Osteoblast (primary cell): ENCODE measurements around the gene ZNF331. TPM values are rescaled to one million over a fixed set of nuclear protein-coding genes. Genes with fewer than 3 reads are reported as not detected.

Experiments used
- DNase-seq: peaks from one replicate; pipeline ENCODE4 v3.0.0; 2011; ENCODE audit warnings: low spot score, mixed read lengths; ENCODE audit not compliant: insufficient read length; ENCODE audit errors: missing footprints
- H2AFZ ChIP-seq: 2 replicates; pipeline ENCODE4 v1.6.0; 2011; ENCODE audit warnings: mild to moderate bottlenecking, low read length
- H3K27ac ChIP-seq: 2 replicates; pipeline ENCODE4 v1.5.1; 2011; ENCODE audit warnings: mild to moderate bottlenecking, low read depth, low read length, moderate library complexity
- H3K27me3 ChIP-seq: 2 replicates; pipeline ENCODE4 v1.6.0; 2012; ENCODE audit warnings: mild to moderate bottlenecking, control low read depth, inconsistent platforms, low read length, moderate library complexity; ENCODE audit not compliant: insufficient read depth
- H3K36me3 ChIP-seq: 2 replicates; pipeline ENCODE4 v1.5.1; 2011; ENCODE audit warnings: mild to moderate bottlenecking, low read length, control low read depth, moderate library complexity; ENCODE audit not compliant: insufficient read depth
- H3K4me1 ChIP-seq: 2 replicates; pipeline ENCODE4 v1.5.1; 2011; ENCODE audit warnings: mild to moderate bottlenecking, low read length, control low read depth, moderate library complexity; ENCODE audit not compliant: insufficient read depth
- H3K4me2 ChIP-seq: 2 replicates; pipeline ENCODE4 v1.6.0; 2011; ENCODE audit warnings: mild to moderate bottlenecking, low read length; ENCODE audit not compliant: insufficient read depth
- H3K4me3 ChIP-seq: fragments of 200-600 bp; sonication (generic); 3 replicates; pipeline ENCODE4 v1.5.1; 2012; ENCODE audit warnings: mild to moderate bottlenecking, low read length, inconsistent platforms; ENCODE audit not compliant: insufficient read depth
- H3K79me2 ChIP-seq: 2 replicates; pipeline ENCODE4 v1.6.0; 2012; ENCODE audit warnings: mild to moderate bottlenecking, low read length, control low read depth, inconsistent platforms; ENCODE audit not compliant: insufficient read depth
- H3K9me3 ChIP-seq: 2 replicates; pipeline ENCODE4 v1.5.1; 2011; ENCODE audit warnings: low read depth, low read length, control low read depth
- H4K20me1 ChIP-seq: 2 replicates; pipeline ENCODE4 v1.6.0; 2012; ENCODE audit warnings: mild to moderate bottlenecking, low read length, control low read depth; ENCODE audit not compliant: insufficient read depth
- total RNA-seq: library from RNA; depleted of rRNA; stranded (reverse); fragments of >200 nt; gene quantifications from 2 replicates; pipeline ENCODE4 v1.2.3, GENCODE V29; 2012
- TF ChIP-seq, protein P1 (sequence below): IDR thresholded peaks from 2 replicates; pipeline ENCODE4 v1.5.1; 2011; ENCODE audit warnings: mild to moderate bottlenecking, low read depth, low read length, moderate library complexity; ENCODE audit errors: extremely low read depth

ZNF331 gene
- total RNA-seq, 1 donor = 16.6 TPM

DNA sequence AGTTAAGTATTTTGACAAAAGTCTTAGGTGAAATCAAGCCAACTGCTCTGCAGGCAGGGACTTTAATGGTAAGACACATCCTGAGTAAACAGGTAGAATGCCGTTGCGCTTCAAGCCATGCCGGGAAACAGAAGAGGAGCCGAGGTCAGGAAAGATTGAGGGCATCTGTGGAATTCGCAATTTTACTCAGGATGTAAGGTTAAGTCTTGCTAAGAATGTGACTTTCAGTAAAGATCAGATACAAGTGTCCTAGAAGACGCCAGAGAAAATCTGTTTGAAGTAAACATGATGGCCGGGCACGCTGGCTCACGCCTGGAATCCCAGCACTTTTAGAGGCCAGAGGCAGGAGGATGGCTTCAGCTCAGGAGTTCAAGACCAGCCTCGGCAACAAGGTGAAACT is 60.4 kb downstream of the ZNF331 start:
- TF ChIP-seq, protein P1, sequence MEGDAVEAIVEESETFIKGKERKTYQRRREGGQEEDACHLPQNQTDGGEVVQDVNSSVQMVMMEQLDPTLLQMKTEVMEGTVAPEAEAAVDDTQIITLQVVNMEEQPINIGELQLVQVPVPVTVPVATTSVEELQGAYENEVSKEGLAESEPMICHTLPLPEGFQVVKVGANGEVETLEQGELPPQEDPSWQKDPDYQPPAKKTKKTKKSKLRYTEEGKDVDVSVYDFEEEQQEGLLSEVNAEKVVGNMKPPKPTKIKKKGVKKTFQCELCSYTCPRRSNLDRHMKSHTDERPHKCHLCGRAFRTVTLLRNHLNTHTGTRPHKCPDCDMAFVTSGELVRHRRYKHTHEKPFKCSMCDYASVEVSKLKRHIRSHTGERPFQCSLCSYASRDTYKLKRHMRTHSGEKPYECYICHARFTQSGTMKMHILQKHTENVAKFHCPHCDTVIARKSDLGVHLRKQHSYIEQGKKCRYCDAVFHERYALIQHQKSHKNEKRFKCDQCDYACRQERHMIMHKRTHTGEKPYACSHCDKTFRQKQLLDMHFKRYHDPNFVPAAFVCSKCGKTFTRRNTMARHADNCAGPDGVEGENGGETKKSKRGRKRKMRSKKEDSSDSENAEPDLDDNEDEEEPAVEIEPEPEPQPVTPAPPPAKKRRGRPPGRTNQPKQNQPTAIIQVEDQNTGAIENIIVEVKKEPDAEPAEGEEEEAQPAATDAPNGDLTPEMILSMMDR = no peak
- Histone ChIP-seq H4K20me1 (no peaks in the 10 kb centered on the region), H2AFZ (no peak overlapping the region), H3K27me3 (no peaks in the 10 kb centered on the region), H3K4me3 (no peak overlapping the region), H3K9me3 (no peaks in the 10 kb centered on the region), H3K36me3 (no peaks in the 10 kb centered on the region), H3K4me1 (no peaks in the 10 kb centered on the region), H3K4me2 (no peak overlapping the region), H3K27ac (no peak overlapping the region), H3K79me2 (no peaks in the 10 kb centered on the region)
- no peak for DNase-seq

DNA sequence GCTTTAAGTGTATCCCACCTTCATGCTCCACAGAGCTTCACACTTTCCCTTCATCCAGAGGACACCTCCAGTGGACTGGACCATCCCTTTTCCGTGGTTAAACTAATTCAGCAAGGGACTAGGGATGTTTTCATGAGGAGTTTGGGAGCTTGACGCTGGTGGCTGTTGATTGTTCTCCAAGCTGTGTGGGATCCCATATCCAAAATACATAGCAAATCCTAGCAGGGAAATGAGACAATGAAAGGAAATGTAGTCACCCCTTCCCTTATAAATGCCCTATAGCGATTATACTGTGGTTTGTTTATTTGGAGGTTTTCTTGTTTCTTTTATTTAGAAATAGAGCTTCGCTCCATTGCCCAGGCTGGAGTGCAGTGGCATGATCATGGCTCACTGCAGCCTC is 62.3 kb downstream of the ZNF331 start:
- no peaks in the 10 kb centered on the region for H3K27me3 ChIP-seq
- H2AFZ ChIP-seq = no peak overlapping the region
- H3K4me3 ChIP-seq = no peak overlapping the region
- H3K27ac ChIP-seq = no peak overlapping the region
- no peak overlapping the region for H3K4me2 ChIP-seq
- H3K36me3 ChIP-seq = no peaks in the 10 kb centered on the region
- no peaks in the 10 kb centered on the region for H3K4me1 ChIP-seq
- H4K20me1 ChIP-seq = no peaks in the 10 kb centered on the region
- H3K79me2 ChIP-seq = no peaks in the 10 kb centered on the region
- TF ChIP-seq, protein P1 = no peak
- no peak for DNase-seq
- no peaks in the 10 kb centered on the region for H3K9me3 ChIP-seq

DNA sequence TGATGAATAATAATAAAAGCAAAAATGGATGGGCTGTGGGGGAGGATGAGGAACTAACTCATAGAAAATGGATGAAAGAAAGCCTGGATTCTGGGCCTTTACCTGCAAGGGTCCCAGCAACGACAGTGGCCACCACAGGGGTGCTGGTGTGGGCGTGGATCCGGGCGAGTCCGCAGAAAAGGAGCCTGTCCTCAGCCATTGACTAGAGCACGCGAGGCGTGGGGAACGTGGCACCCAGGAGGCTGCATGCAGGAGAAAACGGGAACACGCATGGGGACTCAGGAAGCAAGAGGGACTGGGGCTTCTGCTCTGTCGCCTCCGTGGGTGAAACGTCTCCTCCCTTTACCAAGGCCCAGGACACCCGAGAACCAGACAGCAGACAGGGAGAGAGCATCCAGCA is 68.1 kb downstream of the ZNF331 start:
- H4K20me1 ChIP-seq = no peaks in the 10 kb centered on the region
- no peak overlapping the region for H3K27ac ChIP-seq
- TF ChIP-seq, protein P1 = no peak
- no peaks in the 10 kb centered on the region for H3K27me3 ChIP-seq
- H3K79me2 ChIP-seq = no peaks in the 10 kb centered on the region
- no peak overlapping the region for H3K4me3 ChIP-seq
- no peaks in the 10 kb centered on the region for H3K36me3 ChIP-seq
- no peaks in the 10 kb centered on the region for H3K4me1 ChIP-seq
- H3K4me2 ChIP-seq = no peak overlapping the region
- H2AFZ ChIP-seq = no peak overlapping the region
- H3K9me3 ChIP-seq = no peaks in the 10 kb centered on the region
- DNase-seq = no peak

DNA sequence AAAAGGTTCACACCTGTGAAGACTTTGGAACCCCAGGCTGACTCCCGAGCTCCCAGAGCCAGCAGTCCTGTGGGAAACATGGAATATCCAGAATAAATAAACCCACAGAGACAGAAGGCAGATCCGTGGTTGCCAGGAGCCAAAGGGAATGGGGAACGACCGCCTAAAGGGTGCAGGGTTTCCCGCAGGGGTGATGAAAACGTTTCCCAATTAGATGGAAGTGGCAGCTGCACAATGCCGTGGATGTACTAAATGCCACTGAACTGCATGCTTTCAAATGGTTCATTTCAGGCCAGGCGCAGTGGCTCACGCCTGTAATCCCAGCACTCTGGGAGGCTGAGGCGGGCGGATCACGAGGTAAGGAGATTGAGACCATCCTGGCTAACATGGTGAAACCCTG is 70.4 kb downstream of the ZNF331 start:
- no peak overlapping the region for H3K4me2 ChIP-seq
- H3K4me3 ChIP-seq = no peak overlapping the region
- H3K4me1 ChIP-seq = no peaks in the 10 kb centered on the region
- H3K27me3 ChIP-seq = no peaks in the 10 kb centered on the region
- DNase-seq = no peak
- no peaks in the 10 kb centered on the region for H3K9me3 ChIP-seq
- TF ChIP-seq, protein P1 = no peak
- H3K79me2 ChIP-seq = no peaks in the 10 kb centered on the region
- H2AFZ ChIP-seq = no peak overlapping the region
- no peaks in the 10 kb centered on the region for H4K20me1 ChIP-seq
- H3K36me3 ChIP-seq = no peaks in the 10 kb centered on the region
- H3K27ac ChIP-seq = no peak overlapping the region
